Lung (tissue), 12 donors: ENCODE results near the gene ZNF579. TPM values are rescaled to one million over a fixed set of nuclear protein-coding genes. Genes with fewer than 3 reads are reported as not detected.
A peak's percentile ranks its signal among the peaks of the same experiment; 100 is the strongest.
"Not testable (repeated sequence)": the region's sequence is repeated elsewhere in the genome, so short reads cannot be mapped to it uniquely, and the experiment has no call there.

ENCODE experiments used
- ATAC-seq: fragments of 200-7000 bp; cut with Tn5 transposase; one replicate; pipeline ENCODE4 v1.9.1; 2020; ENCODE audit warnings: moderate number of reproducible peaks; ENCODE audit not compliant: insufficient read depth, low FRiP score
- DNase-seq, 3 donors: peaks; one replicate each; pipeline ENCODE4 v3.0.0-alpha.2; 2013 to 2017
- H3K27ac ChIP-seq, 2 donors: one replicate each; pipeline ENCODE4 v1.5.1; 2013; ENCODE audit warnings: mild to moderate bottlenecking in 2 of 2, moderate library complexity in 2 of 2, control low read depth in 1 of 2, inconsistent platforms in 1 of 2, low read depth in 1 of 2, low read length in 1 of 2
- H3K27me3 ChIP-seq, 3 donors: one replicate each; pipeline ENCODE4 v1.5.1; 2013; ENCODE audit warnings: low read length in 2 of 3; ENCODE audit not compliant: control insufficient read depth in 3 of 3, insufficient read depth in 3 of 3
- H3K36me3 ChIP-seq, 4 donors: one replicate each; pipeline ENCODE4 v1.5.1; 2013; ENCODE audit warnings: low read length in 4 of 4, mild to moderate bottlenecking in 1 of 4, moderate library complexity in 1 of 4; ENCODE audit not compliant: control insufficient read depth in 4 of 4, insufficient read depth in 4 of 4
- H3K4me1 ChIP-seq, 5 donors: one replicate each; pipeline ENCODE4 v1.5.1; 2013; ENCODE audit warnings: low read length in 5 of 5, mild to moderate bottlenecking in 2 of 5, moderate library complexity in 1 of 5; ENCODE audit not compliant: control insufficient read depth in 5 of 5, insufficient read depth in 5 of 5
- H3K4me3 ChIP-seq: one replicate; pipeline ENCODE4 v1.5.1; 2013; ENCODE audit warnings: mild to moderate bottlenecking, control low read depth, moderate library complexity
- H3K9ac ChIP-seq, 2 donors: one replicate each; pipeline ENCODE4 v1.5.1; 2013; ENCODE audit warnings: low read length in 2 of 2, control low read depth in 1 of 2; ENCODE audit not compliant: insufficient read depth in 1 of 2
- H3K9me3 ChIP-seq, 4 donors: one replicate each; pipeline ENCODE4 v1.5.1; 2013; ENCODE audit warnings: low read length in 3 of 4, mild to moderate bottlenecking in 1 of 4, moderate library complexity in 1 of 4; ENCODE audit not compliant: control insufficient read depth in 4 of 4, insufficient read depth in 3 of 4
- CTCF ChIP-seq: IDR thresholded peaks from 2 replicates; pipeline ENCODE4 v1.5.1; 2012; ENCODE audit warnings: mild to moderate bottlenecking; ENCODE audit errors: control extremely low read depth, extremely low read depth
- WGBS, 2 donors: extraction: QIAGEN DNeasy Blood & Tissue Kit; methylation state at CpG; one replicate each; pipeline ENCODE4 v1.1.7; 2013; 5-methylcytosine and 5-hydroxymethylcytosine counted together
- polyA plus RNA-seq, 2 donors: library from polyadenylated mRNA; stranded (reverse); fragments of 200-250 nt; gene quantifications; one replicate each; pipeline ENCODE4 v1.2.1, GENCODE V29; 2013
- total RNA-seq, 2 donors: library from RNA; depleted of rRNA in 1 of 2; stranded (reverse); fragments of >200 nt in 1 of 2; gene quantifications; one replicate each; pipeline ENCODE4 v1.2.1, GENCODE V29; 2014 to 2021
- donor health status: control.
- donor health status: control.
- donor health status: Bipolar disorder and iron deficiency.
- donor health status: healthy.
- donor health status: DM: yes; HTN: yes; CAD: no.

Gene ZNF579
- total and polyA plus RNA-seq, 4 donors, result 4.3 to 20.8 (median 10.1) TPM

- ATAC-seq (no peak), DNase-seq (no peak)
- Histone ChIP-seq H3K9me3 (peaks cover 0 to 5% (median 0%) of the 10 kb centered on the region in 4 donors), H3K9ac (peak overlapping the region; percentile 80 to 86), H3K36me3 (peaks cover 5 to 20% (median 6%) of the 10 kb centered on the region in 4 donors), H3K27me3 (no peaks in the 10 kb centered on the region), H3K4me1 (peaks cover 3 to 11% (median 4%) of the 10 kb centered on the region in 5 donors), H3K27ac (peak overlapping the region in 1 of 2 donors; percentile 55), H3K4me3 (no peak overlapping the region)
- TF ChIP-seq CTCF, result no peak
- 94 to 95% methylated on average over 83 to 90 of the region's 90 CpGs for WGBS, 2 donors
Observed at GRCh38 chr19:55578761-55579747, 1.6 kb downstream of the ZNF579 start.

GRCh38 chr19:55578031-55578760 lies 2.5 kb downstream of the ZNF579 start:
- Histone ChIP-seq H3K4me3 (no peak overlapping the region), H3K9ac (no peak overlapping the region), H3K4me1 (peaks cover 3 to 11% (median 4%) of the 10 kb centered on the region in 5 donors), H3K36me3 (peaks cover 5 to 20% (median 6%) of the 10 kb centered on the region in 4 donors), H3K27me3 (no peaks in the 10 kb centered on the region), H3K27ac (no peak overlapping the region), H3K9me3 (peaks cover 0 to 5% (median 0%) of the 10 kb centered on the region in 4 donors)
- DNase-seq, result no peak
- 96% methylated on average over 75 to 83 of the region's 83 CpGs for WGBS, 2 donors
- no peak for ATAC-seq
- no peak for TF ChIP-seq CTCF

- ATAC-seq (no peak), DNase-seq (no peak)
- no peak overlapping the region for H3K27ac ChIP-seq
- H3K4me3 ChIP-seq, result no peak overlapping the region
- H3K4me1 ChIP-seq, result peaks cover 3 to 9% (median 4%) of the 10 kb centered on the region in 5 donors
- peaks cover 0 to 5% (median 0%) of the 10 kb centered on the region in 4 donors for H3K9me3 ChIP-seq
- peaks cover 5 to 20% (median 6%) of the 10 kb centered on the region in 4 donors for H3K36me3 ChIP-seq
- H3K9ac ChIP-seq, result no peak overlapping the region
- WGBS, 2 donors, result 88 to 97% methylated on average over 5 of the region's 5 CpGs
- H3K27me3 ChIP-seq, result no peaks in the 10 kb centered on the region
- no peak for TF ChIP-seq CTCF
Observed at GRCh38 chr19:55576746-55577145, 3.9 kb downstream of the ZNF579 start.

GRCh38 chr19:55573929-55574328 lies 6.7 kb downstream of the ZNF579 start:
- not testable (repeated sequence) for H3K9ac ChIP-seq, H3K27me3 ChIP-seq, H3K9me3 ChIP-seq, ATAC-seq, H3K27ac ChIP-seq, DNase-seq, H3K4me3 ChIP-seq, H3K4me1 ChIP-seq
- WGBS, 2 donors, result 89 to 93% methylated on average over 6 of the region's 6 CpGs
- H3K36me3 ChIP-seq, result peaks cover 5 to 19% (median 6%) of the 10 kb centered on the region in 4 donors

GRCh38 chr19:55569477-55569876 lies 11.2 kb downstream of the ZNF579 start:
- H3K4me1 ChIP-seq, H3K36me3 ChIP-seq, H3K27me3 ChIP-seq, ATAC-seq, H3K9me3 ChIP-seq, H3K27ac ChIP-seq, DNase-seq, H3K9ac ChIP-seq, H3K4me3 ChIP-seq: not testable (repeated sequence)
- WGBS, 2 donors, result 93 to 97% methylated on average over 5 of the region's 5 CpGs
